HG03460 (cell line): ENCODE measurements around the gene CXXC5.
"Not testable (repeated sequence)": the region's sequence is repeated elsewhere in the genome, so short reads cannot be mapped to it uniquely, and the experiment has no call there.

Experiments used
- ATAC-seq: cut with Tn5 transposase; IDR thresholded peaks from one replicate; pipeline ENCODE4 v1.9.1; 2021; ENCODE audit not compliant: unreplicated experiment

The CXXC5 gene

DNA sequence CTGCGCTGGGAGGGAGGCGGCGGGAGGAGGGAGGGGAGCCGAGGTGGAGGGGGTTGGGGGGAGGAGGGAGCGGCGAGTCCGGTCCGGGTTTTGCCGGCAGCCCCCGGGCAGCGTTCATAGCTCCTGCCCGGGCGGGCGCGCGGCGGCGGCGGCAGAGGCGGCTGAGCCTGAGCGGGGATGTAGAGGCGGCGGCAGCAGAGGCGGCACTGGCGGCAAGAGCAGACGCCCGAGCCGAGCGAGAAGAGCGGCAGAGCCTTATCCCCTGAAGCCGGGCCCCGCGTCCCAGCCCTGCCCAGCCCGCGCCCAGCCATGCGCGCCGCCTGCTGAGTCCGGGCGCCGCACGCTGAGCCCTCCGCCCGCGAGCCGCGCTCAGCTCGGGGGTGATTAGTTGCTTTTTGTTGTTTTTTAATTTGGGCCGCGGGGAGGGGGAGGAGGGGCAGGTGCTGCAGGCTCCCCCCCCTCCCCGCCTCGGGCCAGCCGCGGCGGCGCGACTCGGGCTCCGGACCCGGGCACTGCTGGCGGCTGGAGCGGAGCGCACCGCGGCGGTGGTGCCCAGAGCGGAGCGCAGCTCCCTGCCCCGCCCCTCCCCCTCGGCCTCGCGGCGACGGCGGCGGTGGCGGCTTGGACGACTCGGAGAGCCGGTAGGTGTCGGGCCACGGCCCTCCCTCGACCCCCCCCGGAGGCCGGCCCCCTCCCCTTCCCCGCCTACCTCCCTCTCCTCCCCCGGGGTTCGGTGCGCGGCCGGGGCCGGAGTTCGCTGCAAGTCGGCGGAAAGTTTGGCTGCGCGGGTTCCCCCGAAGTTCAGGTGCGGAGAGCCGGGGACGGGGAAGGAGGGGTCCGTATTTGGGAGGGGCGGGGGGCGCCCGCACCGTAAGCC is at the start of gene CXXC5:
Gene CXXC5 (plus strand): TSS at position 145 of the 877 bp plus-strand sequence. CDS start 32,175 bp downstream, outside the sequence.
- no peak for ATAC-seq

DNA sequence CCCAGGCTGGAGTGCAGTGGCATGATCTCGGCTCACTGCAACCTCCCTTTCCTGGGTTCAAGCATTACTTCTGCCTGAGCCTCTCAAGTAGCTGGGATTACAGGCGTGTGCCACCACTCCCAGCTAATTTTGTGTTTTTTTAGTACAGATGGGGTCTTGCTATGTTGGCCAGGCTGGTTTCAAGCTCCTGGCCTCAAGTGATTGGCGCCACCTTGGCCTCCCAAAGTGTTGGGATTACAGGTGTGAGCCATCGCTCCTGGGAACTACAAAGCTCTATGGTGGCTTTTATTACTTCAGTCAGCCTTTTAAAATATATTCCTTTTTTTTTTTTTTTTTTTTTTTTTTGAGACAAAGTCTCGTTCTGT is 49.6 kb upstream of the CXXC5 start:
- not testable (repeated sequence) for ATAC-seq

DNA sequence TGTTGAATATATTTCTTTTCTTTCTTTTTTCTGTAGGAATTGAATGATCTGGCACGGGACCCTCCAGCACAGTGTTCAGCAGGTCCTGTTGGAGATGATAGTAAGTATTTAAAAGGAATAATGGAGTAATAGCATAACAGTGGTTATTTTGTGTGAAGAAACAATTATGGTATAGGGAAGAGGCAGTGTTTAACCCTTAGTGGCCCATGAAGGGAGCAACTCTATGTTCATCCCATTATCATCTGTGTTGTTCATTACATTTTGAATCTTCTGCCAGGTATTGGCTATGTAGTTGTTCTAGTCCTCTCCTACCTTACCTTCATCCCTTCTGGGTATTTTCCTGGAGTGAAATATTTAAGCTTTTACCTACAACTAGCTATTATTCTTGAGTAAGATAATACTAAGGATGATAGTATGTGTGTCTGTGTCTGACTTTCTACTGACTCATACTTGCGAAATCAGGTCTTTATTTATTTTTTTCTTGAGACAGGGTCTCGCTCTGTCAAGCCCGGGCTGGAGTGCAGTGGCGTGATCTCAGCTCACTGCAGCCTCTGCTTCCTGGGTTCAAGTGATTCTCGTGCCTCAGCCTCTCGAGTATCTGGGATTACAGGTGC is 47.7 kb upstream of the CXXC5 start:
- ATAC-seq = no peak

- ATAC-seq = no peak
Measured at GRCh38 chr5:139601429-139601828, 46.7 kb upstream of the CXXC5 start.

- ATAC-seq = not testable (repeated sequence)
Measured at GRCh38 chr5:139601948-139602347, 46.2 kb upstream of the CXXC5 start.

DNA sequence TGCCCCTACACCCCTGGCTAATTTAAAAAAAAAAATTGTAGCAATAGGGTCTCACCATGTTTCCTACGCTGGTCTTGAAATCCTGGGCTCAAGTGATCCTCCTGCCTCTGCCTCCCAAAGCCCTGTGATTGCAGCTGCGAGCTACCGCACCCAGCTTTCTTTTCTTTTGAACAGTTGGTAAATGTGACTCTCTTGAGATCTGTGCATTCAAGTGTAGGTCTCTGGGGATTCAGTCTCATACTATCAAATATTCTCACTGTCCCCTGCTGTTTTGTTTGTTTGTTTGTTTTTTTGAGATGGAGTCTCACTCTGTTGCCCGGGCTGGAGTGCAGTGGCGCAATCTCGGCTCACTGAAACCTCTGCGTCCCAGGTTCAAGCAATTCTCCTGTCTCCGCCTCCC is 42.3 kb upstream of the CXXC5 start:
- ATAC-seq = no peak

DNA sequence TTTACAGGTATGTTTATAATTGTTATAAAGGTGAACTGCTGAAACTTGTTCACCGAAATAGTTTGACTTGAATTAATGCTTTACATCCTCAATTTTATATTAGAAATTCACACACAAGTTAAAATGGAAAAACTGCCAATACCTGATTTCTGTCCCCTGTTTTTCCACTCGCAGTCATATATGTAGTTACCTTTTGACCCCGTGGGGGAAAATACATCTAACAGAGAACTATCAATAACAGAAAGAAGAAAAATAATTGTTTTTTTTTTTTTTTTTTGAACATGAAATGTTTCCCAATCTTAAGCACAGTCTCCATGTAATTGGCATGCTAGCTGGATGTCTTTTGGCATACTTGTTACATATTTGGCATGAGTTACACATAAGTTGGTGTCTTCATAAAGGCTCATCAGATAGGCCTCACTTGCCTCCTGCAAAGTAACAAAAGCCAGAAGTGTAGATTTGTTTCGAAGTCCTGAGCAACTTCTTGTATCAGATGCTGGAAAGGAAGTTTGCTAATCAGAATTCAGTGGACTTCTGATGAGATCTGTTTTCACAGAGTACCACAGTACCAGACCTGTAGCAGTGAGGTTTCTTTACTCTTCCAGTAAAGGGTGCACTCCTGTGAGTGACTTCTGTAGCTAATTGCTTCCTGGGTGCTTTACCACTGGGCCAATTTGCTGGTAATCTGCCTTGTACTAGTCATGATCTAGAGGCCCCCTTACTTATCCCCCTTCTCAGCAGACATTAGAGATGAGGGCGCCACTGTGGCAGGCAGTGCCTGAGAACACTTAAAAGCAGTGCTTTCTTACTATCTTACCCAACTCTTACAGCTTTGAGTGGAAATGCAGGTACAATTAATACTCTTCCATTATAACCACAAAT is 36.2 kb upstream of the CXXC5 start:
- no peak for ATAC-seq

DNA sequence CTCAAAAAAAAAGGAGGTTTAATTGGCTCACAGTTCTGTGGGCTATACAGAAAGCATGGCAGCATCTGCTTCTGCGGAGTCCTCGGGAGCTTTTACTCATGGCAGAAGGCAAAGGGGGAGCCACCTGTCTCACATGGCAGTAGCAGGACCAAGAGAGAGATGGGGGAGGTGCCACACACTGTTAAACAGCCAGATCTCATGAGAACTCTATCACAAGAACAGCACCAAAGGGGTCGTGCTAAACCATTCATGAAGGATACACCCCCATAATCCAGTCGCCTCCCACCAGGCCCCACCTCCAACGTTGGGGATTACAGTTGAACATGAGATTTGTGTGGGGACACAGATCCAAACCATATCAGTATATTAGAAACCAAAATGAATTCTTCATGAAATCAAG is 28.3 kb upstream of the CXXC5 start:
- ATAC-seq = no peak

- not testable (repeated sequence) for ATAC-seq
Measured at GRCh38 chr5:139625398-139625797, 22.8 kb upstream of the CXXC5 start.

DNA sequence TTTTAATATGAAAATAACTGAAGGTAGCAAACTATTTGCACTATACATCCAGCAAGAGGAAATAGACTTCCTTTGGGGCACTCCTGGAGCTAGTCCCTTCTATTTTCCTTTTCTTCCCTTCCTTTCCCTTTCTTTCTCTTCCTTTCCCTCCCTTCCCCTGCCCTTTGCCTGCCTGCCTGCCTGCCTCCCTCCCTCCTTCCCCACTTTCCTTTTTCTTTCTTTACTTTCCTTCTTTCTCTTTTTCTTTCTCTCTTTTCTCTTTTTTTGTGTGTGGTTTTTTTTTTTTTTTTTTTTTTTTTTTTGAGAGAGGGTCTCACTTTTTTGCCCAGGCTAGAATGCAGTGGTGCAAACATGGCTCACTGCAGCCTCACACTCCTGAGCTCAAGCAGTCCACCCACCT is 17.3 kb upstream of the CXXC5 start:
- ATAC-seq = no peak

DNA sequence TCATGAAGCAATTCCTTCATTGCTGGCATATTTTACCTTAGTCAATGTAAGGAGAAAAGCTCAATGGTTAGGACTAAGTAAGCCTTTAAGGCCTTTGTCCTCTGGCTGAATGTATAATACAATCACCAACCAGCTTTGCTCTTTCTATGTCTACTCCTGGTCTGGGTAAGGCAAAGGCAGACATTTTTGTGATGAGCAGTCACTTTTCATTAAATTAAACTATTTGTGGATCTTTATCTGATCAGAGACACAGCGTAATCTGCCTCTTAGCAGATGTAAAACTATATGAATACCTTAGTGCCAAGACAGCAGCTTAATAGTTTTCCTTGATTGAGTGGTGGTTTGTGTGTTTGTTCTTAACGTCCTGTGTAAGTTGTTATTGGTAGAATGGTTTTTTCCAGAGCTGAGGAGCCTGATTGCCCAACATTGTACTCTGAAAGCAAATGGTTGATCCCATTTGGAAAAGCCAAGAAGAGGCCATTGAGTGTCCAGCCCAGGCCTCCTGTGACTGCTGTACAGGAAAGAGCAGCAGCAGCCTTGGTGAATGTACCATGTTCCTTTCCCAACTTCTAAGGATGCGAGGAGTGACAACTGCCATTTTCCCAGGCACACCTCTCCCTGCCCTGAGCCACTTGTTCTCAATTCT is 16.5 kb upstream of the CXXC5 start:
- no peak for ATAC-seq

DNA sequence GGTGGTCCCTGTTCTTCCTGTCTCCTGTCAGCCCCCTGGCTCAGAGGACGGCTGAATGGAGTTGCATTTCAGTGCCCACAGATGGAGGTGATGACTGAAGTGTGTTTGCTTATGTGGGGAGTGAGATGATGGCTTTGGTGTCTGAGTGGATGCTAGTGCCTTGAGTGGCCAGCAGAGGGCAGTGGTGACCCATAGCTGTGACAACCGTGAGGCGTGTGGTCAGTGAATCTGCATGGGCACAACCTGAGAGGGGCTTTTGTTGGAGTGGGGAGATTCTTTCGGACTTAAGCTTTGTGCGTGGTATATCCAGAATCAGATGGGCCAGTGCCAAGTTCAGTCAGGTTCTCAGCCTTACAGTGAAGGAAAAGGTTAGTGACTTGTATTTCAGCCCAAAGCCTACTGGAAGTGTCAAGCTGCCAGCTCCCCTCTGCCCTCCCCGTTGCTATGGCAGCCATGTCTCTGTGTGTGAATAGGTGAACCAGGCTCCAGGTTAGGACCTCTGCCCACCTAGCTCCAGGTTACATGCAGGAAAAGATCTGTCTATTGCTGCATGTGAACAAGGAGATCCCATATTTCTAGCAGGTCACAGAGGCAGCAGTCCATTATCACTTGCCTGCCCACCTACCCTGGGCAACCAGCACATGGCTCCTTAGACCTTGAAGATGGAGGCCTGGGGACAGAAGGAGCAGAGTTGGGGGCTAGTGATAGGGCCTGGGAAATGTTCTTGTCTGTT is 14.7 kb upstream of the CXXC5 start:
- ATAC-seq = peak; percentile 23

GRCh38 chr5:139634028-139634325 is 14.2 kb upstream of the CXXC5 start:
- ATAC-seq = no peak

DNA sequence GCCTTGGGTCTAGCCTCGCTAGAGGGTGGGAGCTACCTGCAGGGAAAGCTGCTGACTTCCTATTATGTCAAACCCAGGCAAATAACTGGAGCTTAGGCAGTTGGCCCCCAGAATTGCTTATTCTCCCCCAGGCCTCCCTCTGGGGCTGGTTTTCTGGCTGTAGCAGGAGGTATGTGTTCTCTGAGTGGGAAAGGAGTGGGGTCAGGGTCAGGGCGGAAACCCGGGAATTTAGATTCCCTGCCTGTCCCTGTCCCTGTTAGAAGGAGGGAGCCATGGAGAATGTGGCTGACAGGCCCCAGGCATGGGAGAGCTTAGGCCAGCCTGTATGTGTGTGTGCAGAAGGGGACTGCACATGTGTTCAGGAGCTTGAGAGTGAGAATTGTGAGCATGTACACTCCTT is 13.6 kb upstream of the CXXC5 start:
- ATAC-seq = no peak

- no peak for ATAC-seq
Measured at GRCh38 chr5:139635191-139635590, 13.0 kb upstream of the CXXC5 start.

GRCh38 chr5:139635606-139636206 is 12.4 kb upstream of the CXXC5 start:
- ATAC-seq = peak; percentile 15

- peak; percentile 66 for ATAC-seq
Measured at GRCh38 chr5:139636207-139636792, 11.8 kb upstream of the CXXC5 start.

- ATAC-seq = no peak
Measured at GRCh38 chr5:139636975-139637408, 11.2 kb upstream of the CXXC5 start.

DNA sequence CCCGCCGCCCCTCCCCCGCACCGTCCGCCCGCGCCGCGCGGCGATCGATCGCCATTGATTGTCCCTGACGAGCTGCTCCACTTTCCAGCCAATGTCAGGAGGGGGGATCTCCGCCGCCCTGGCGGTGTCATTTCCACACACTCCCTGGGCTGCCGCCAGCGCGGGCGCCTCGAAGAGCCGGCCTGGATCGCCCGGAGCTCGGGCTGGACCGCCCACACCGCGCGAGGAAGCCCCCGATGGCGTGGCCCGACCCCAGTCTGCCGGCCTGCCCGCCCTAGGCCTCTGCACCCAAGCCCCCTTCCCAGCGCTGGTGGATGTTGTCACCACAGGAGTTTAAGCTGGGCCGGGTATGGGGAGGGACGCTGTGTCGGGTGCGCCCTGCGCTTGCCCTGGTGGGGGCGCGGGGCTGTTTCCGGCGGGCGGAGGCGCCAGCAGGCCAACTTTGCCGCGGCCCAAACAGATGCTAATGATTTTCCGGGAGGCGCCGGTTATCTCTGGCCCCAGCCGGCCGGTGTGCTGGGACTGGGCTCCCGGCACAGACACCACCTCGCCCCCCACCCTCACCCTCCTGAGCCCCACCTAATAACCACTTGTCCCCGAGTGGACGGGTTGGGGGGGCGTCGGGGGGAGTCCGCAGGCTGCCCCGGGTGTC is 10.6 kb upstream of the CXXC5 start:
- peak; percentile 20 for ATAC-seq
